MCF 10A (cell line): ENCODE results near the gene MBD3L5. TPM values are rescaled to one million over a fixed set of nuclear protein-coding genes. Genes with fewer than 3 reads are reported as not detected.
"Not testable (repeated sequence)": the region's sequence is repeated elsewhere in the genome, so short reads cannot be mapped to it uniquely, and the experiment has no call there.

ENCODE experiments used
- BruUV-seq: library from RNA; stranded (reverse); fragments of 400-500 nt; replicated peaks from 2 replicates; lab custom pipeline; 2021; lab: Mats Ljungman, UMichigan
- CTCF ChIA-PET: fragments of 300-600 bp; sonication (Branson Sonifier 250); formaldehyde crosslinking; extraction: SDS; loops from one replicate; lab custom pipeline; 2021; ENCODE audit warnings: antibody characterized with exemption, inconsistent platforms; lab: Yijun Ruan, JAX
- POLR2A ChIA-PET: fragments of 300-600, 350-650 bp; sonication (Branson Sonifier 250); formaldehyde crosslinking; extraction: SDS; loops from one replicate; lab custom pipeline; 2020; ENCODE audit warnings: antibody characterized with exemption, inconsistent platforms; lab: Yijun Ruan, JAX
- DNase-seq: peaks from one replicate; pipeline ENCODE4 v3.0.0-alpha.2; 2018; ENCODE audit not compliant: unreplicated experiment
- H3K27ac Mint-ChIP-seq: one replicate; pipeline ENCODE4 v1.8.0; 2022; ENCODE audit warnings: mild to moderate bottlenecking, low read depth, mixed read lengths; ENCODE audit not compliant: unreplicated experiment
- H3K27me3 Mint-ChIP-seq: one replicate; pipeline ENCODE4 v1.8.0; 2022; ENCODE audit warnings: mixed read lengths; ENCODE audit not compliant: insufficient read depth, unreplicated experiment
- H3K36me3 Mint-ChIP-seq: one replicate; pipeline ENCODE4 v1.8.0; 2022; ENCODE audit warnings: mild to moderate bottlenecking, moderate library complexity, mixed read lengths; ENCODE audit not compliant: insufficient read depth, unreplicated experiment
- H3K4me1 Mint-ChIP-seq: one replicate; pipeline ENCODE4 v1.8.0; 2022; ENCODE audit warnings: mixed read lengths; ENCODE audit not compliant: insufficient read depth, unreplicated experiment
- H3K4me3 Mint-ChIP-seq: one replicate; pipeline ENCODE4 v1.8.0; 2022; ENCODE audit warnings: mild to moderate bottlenecking, moderate library complexity, mixed read lengths; ENCODE audit not compliant: unreplicated experiment
- H3K9me3 Mint-ChIP-seq: one replicate; pipeline ENCODE4 v1.8.0; 2022; ENCODE audit warnings: mixed read lengths; ENCODE audit not compliant: unreplicated experiment
- intact Hi-C: fragments of 100-400 bp; cut with micrococcal nuclease; formaldehyde crosslinking; loops from 2 replicates; pipeline ENCODE4 v1.14.1; 2022
- total RNA-seq: library from RNA; stranded (reverse); gene quantifications from 2 replicates; pipeline ENCODE4 v1.2.3, GENCODE V29; 2022
- TF ChIP-seq, protein P1 (sequence below): fragments of 200-600 bp; IDR thresholded peaks from one replicate; pipeline ENCODE4 v1.8.0; 2022; ENCODE audit warnings: antibody characterized with exemption, mild to moderate bottlenecking; ENCODE audit not compliant: unreplicated experiment

The MBD3L5 gene
- total RNA-seq, 1 experiment from 2014 or later: not detected

DNA sequence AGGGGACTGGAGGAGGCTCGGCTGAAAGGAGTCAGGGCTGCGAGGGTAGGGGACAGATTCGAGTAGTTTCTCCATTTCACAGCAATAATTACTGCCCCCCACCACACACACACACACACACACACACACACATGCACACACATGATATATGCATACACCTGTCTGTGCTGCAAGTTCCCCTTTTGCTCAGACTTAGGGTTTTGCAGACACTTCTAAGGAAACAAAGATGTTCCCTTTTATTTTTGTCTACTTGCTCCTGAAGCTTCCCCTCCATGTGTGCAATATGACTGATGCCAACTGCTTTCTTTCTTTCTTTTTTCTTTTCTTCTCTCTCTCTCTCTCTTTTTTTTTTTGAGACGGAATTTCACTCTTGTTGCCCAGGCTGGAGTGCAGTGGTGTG, 22.5 kb upstream of the MBD3L5 start:
- CTCF ChIA-PET: no interaction called here
- BruUV-seq: no TSS peak
- Mint-ChIP-seq H3K9me3 (no peaks in the 10 kb centered on the region), H3K36me3 (no peaks in the 10 kb centered on the region), H3K4me1 (no peaks in the 10 kb centered on the region), H3K27ac (no peak overlapping the region), H3K4me3 (no peak overlapping the region), H3K27me3 (no peaks in the 10 kb centered on the region)
- POLR2A ChIA-PET: no interaction called here
- DNase-seq: no peak
- intact Hi-C loops: no loop called here
- TF ChIP-seq, protein P1, sequence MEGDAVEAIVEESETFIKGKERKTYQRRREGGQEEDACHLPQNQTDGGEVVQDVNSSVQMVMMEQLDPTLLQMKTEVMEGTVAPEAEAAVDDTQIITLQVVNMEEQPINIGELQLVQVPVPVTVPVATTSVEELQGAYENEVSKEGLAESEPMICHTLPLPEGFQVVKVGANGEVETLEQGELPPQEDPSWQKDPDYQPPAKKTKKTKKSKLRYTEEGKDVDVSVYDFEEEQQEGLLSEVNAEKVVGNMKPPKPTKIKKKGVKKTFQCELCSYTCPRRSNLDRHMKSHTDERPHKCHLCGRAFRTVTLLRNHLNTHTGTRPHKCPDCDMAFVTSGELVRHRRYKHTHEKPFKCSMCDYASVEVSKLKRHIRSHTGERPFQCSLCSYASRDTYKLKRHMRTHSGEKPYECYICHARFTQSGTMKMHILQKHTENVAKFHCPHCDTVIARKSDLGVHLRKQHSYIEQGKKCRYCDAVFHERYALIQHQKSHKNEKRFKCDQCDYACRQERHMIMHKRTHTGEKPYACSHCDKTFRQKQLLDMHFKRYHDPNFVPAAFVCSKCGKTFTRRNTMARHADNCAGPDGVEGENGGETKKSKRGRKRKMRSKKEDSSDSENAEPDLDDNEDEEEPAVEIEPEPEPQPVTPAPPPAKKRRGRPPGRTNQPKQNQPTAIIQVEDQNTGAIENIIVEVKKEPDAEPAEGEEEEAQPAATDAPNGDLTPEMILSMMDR: no peak

DNA sequence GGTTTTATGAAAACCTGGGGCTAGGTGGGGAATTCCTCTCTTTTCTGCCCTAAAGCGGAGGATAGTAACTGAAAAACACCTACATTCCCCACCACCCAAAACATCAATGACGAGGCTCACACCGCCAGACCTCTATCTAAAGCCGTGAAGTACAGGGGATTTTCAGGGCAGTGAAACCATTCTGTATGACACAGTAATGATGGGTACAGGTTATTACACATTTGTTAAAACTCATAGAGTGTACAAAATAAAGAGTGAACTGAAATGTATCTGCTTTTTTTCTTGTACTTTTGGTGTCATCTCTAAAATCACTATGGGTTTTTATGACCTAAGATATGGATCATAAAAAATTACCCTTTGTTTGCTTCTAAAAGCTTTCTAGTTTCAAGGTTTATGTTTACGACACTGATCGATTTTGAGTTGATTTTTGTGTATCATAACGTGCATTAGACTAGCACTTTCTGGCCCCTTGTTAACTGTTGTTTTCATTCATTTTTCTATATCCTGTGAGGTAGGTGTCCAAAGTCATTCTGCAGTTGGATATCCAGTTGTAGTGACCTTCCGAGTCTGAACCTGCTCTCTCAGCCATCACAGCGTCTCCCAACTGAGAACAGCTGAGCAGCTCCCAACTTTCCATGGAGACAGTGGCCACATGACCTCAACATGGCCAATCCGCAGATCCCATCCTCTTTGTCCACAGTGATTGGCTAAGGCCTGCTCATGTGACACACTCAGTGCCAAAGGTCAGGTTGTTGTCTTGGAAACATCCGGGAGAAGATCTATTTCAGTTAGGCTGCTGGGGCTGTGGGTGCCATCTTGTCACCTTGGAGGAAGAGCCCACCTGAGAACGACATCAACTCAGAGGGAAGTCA, 19.4 kb upstream of the MBD3L5 start:
- H3K9me3 Mint-ChIP-seq: no peaks in the 10 kb centered on the region
- DNase-seq: no peak
- H3K4me1 Mint-ChIP-seq: peaks cover 5% of the 10 kb centered on the region
- no TSS peak for BruUV-seq
- no peaks in the 10 kb centered on the region for H3K36me3 Mint-ChIP-seq
- TF ChIP-seq, protein P1: no peak
- H3K27me3 Mint-ChIP-seq: no peaks in the 10 kb centered on the region
- H3K4me3 Mint-ChIP-seq: no peak overlapping the region
- H3K27ac Mint-ChIP-seq: no peak overlapping the region
- intact Hi-C loops: no loop called here
- CTCF ChIA-PET: no interaction called here
- POLR2A ChIA-PET: no interaction called here

DNA sequence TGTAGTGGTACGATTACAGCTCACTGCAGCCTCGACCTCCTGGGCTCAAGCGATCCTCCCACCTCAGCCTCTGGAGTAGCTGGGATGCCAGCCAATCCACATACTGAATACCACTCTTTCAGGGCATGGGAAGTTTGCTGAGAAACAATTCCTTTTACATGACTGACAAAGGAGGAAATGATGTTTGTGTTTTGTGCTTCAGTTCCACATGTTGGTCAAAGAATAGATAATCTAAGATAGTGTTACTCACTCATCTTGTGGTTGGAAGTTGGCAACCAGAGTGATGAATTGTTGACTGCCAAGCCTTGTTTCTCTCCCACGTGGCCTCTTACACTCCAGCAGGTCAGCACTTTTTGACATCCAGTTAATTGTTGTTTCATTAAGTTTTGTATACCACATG, 16.7 kb upstream of the MBD3L5 start:
- ChIA-PET POLR2A (interaction anchor here (0.9 kb wide), 1 partner anchor 8 kb away, joined by 3 read pairs; no protein-coding TSS in a partner anchor), CTCF (no interaction called here)
- H3K4me1 Mint-ChIP-seq: peaks cover 5% of the 10 kb centered on the region
- no peaks in the 10 kb centered on the region for H3K27me3 Mint-ChIP-seq
- no peak overlapping the region for H3K4me3 Mint-ChIP-seq
- TF ChIP-seq, protein P1: no peak
- no TSS peak for BruUV-seq
- peak; percentile 75 for DNase-seq
- no peaks in the 10 kb centered on the region for H3K9me3 Mint-ChIP-seq
- H3K27ac Mint-ChIP-seq: no peak overlapping the region
- H3K36me3 Mint-ChIP-seq: no peaks in the 10 kb centered on the region
- intact Hi-C loops: no loop called here

DNA sequence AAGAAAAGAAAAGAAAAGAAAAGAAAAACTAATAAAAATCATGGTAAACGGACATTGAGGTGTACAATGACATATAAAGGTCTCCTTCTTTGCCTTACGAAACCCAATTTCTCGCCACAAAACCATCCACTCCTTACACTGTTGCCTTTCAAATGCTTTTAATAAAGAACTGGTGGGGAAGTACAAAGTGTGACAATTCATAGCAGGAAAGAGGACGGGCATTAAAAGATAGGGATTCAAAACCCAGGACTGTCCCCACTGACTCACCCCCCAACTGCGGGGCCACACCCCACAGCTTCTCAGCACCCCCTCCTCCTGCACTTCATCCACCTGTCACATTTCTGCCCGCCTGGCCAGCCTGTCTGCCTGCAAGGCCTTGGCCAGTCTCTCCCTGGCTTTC, 11.6 kb upstream of the MBD3L5 start:
- no peaks in the 10 kb centered on the region for H3K9me3 Mint-ChIP-seq
- DNase-seq: no peak
- ChIA-PET POLR2A (no interaction called here), CTCF (no interaction called here)
- H3K27ac Mint-ChIP-seq: no peak overlapping the region
- no peaks in the 10 kb centered on the region for H3K27me3 Mint-ChIP-seq
- intact Hi-C loops: no loop called here
- H3K4me3 Mint-ChIP-seq: no peak overlapping the region
- H3K36me3 Mint-ChIP-seq: no peaks in the 10 kb centered on the region
- peaks cover under 1% of the 10 kb centered on the region for H3K4me1 Mint-ChIP-seq
- TF ChIP-seq, protein P1: no peak
- BruUV-seq: no TSS peak

GRCh38 chr19:7021331-7021730, 9.0 kb upstream of the MBD3L5 start, which contains the start of gene MBD3L2B:
TSS of gene MBD3L2B (minus strand) at chr19:7021431. CDS start at chr19:7021397, 34 bp downstream.
- DNase-seq, H3K27me3 Mint-ChIP-seq, intact Hi-C loops, H3K36me3 Mint-ChIP-seq, POLR2A ChIA-PET, H3K27ac Mint-ChIP-seq, BruUV-seq, H3K9me3 Mint-ChIP-seq, H3K4me3 Mint-ChIP-seq, CTCF ChIA-PET, H3K4me1 Mint-ChIP-seq: not testable (repeated sequence)

- H3K27me3 Mint-ChIP-seq, BruUV-seq, H3K9me3 Mint-ChIP-seq, H3K4me3 Mint-ChIP-seq, POLR2A ChIA-PET, intact Hi-C loops, H3K36me3 Mint-ChIP-seq, H3K27ac Mint-ChIP-seq, DNase-seq, H3K4me1 Mint-ChIP-seq, CTCF ChIA-PET: not testable (repeated sequence)
These were observed 1.6 kb upstream of the MBD3L5 start for GRCh38 chr19:7028790-7029189.
